GM15510 (cell line): ENCODE measurements around the gene PLCG2.

Source experiments
- POLR2A ChIP-seq: IDR thresholded peaks from 3 replicates; pipeline ENCODE4 v1.6.1; 2011; ENCODE audit warnings: borderline replicate concordance; ENCODE audit not compliant: insufficient read length; ENCODE audit errors: extremely low read depth

The PLCG2 gene

GRCh38 chr16:81796035-81796434, 16.9 kb downstream of the PLCG2 start:
- TF ChIP-seq POLR2A, result no peak

- no peak for TF ChIP-seq POLR2A
Observed at GRCh38 chr16:81796583-81797346, 17.7 kb downstream of the PLCG2 start.

GRCh38 chr16:81797443-81797842, 18.4 kb downstream of the PLCG2 start:
- TF ChIP-seq POLR2A, result peak; percentile 27

GRCh38 chr16:81798311-81799137, 19.4 kb downstream of the PLCG2 start:
- peak; percentile 44 for TF ChIP-seq POLR2A

GRCh38 chr16:81799138-81799504, 20.0 kb downstream of the PLCG2 start:
- TF ChIP-seq POLR2A, result no peak

DNA sequence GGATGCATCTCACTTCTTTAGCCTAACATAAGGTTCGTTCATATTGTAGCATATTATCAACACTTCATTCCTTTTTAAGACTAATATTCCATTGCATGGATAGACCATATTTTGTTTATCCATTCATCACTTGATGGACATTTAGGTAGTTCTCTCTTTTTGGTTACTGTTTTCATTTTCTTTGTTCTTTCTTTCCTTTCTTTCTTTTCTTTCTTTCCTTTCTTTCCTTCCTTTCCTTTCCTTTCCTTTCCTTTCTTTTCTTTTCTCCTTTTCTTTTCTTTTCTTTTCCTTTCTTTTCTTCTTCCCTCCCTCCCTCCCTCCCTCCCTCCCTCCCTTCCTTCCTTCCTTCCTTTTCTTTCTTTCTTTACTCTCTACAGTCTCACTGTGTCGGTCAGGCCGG, 24.2 kb downstream of the PLCG2 start:
- no peak for TF ChIP-seq POLR2A

- TF ChIP-seq POLR2A, result no peak
Observed at GRCh38 chr16:81804134-81804610, 25.1 kb downstream of the PLCG2 start.

DNA sequence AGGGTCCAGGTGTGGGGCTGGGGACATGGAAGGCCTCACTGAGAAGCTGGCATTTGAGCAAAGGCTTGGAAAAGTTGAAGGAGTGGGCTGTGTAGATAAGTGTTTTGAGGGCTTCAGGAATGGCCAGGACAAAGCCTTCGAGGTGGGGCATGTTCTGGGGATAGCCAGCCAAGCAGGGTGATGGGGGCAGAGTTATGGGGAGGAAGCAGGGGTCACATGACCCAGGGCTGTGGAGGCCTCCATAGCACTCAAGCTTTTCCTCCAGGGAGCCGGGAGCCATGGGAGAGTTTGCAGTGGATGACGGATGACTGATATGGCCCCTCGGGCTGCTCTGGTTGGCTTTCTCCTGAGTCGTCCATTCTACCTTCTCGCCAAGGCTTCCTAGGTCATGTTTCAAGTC, 27.6 kb downstream of the PLCG2 start:
- TF ChIP-seq POLR2A, result no peak

- TF ChIP-seq POLR2A, result no peak
Observed at GRCh38 chr16:81807767-81808358, 28.8 kb downstream of the PLCG2 start.

GRCh38 chr16:81808933-81809480, 29.9 kb downstream of the PLCG2 start:
- peak; percentile 35 for TF ChIP-seq POLR2A

- no peak for TF ChIP-seq POLR2A
Observed at GRCh38 chr16:81809567-81809966, 30.5 kb downstream of the PLCG2 start.

DNA sequence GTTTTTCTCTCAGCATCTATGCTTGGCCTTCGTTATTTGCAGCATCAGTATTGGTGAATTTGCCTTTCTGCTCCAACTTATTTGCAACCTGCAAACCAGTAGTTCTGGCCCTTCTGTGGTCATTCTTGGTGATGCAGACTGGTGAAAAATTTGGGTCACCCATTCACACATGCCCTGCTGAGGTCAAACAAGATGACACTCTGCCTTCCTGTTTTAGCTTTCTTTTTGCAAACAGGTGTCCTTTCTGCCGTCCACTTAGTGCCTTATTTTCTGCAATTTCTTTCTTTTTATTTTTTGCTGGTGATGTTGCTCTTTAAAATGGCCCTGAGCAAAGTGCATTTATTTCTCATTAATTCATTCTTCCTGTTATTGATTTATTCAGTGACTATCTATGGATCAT, 31.3 kb downstream of the PLCG2 start:
- TF ChIP-seq POLR2A, result no peak

- no peak for TF ChIP-seq POLR2A
Observed at GRCh38 chr16:81810894-81811538, 31.9 kb downstream of the PLCG2 start.

GRCh38 chr16:81813648-81814047, 34.6 kb downstream of the PLCG2 start:
- no peak for TF ChIP-seq POLR2A
